GM18520 (cell line): ENCODE data around the gene PPM1G.

Source experiments
- ATAC-seq: cut with Tn5 transposase; IDR thresholded peaks from one replicate; pipeline ENCODE4 v1.9.1; 2021; ENCODE audit not compliant: unreplicated experiment

The PPM1G gene

GRCh38 chr2:27412419-27413152 is 3.2 kb upstream of the PPM1G start:
- ATAC-seq = no peak

GRCh38 chr2:27408601-27409320 is 630 bp downstream of the PPM1G start:
- ATAC-seq = peak; percentile 21

GRCh38 chr2:27407798-27408491 is 1.4 kb downstream of the PPM1G start:
- no peak for ATAC-seq

GRCh38 chr2:27400348-27401135 is 8.8 kb downstream of the PPM1G start:
- ATAC-seq = no peak

- ATAC-seq = no peak
Observed at GRCh38 chr2:27398962-27399361, 10.4 kb downstream of the PPM1G start.

GRCh38 chr2:27393225-27393624 is 16.2 kb downstream of the PPM1G start:
- no peak for ATAC-seq

- no peak for ATAC-seq
Observed at GRCh38 chr2:27390822-27391679, 18.3 kb downstream of the PPM1G start.

GRCh38 chr2:27381577-27382181 is 27.7 kb downstream of the PPM1G start:
- no peak for ATAC-seq

- peak; percentile 81 for ATAC-seq
Observed at GRCh38 chr2:27380626-27381545, 28.5 kb downstream of the PPM1G start, which contains the start of gene ZNF513. Gene ZNF513 (minus strand): TSS chr2:27380734. CDS start chr2:27380526, 208 bp downstream.

GRCh38 chr2:27379836-27380625 is 29.4 kb downstream of the PPM1G start:
- ATAC-seq = no peak

GRCh38 chr2:27379383-27379835 is 30.0 kb downstream of the PPM1G start:
- no peak for ATAC-seq

- no peak for ATAC-seq
Observed at GRCh38 chr2:27378809-27379290, 30.5 kb downstream of the PPM1G start.

- ATAC-seq = no peak
Observed at GRCh38 chr2:27378096-27378808, 31.1 kb downstream of the PPM1G start.

GRCh38 chr2:27377618-27378095 is 31.7 kb downstream of the PPM1G start:
- no peak for ATAC-seq

GRCh38 chr2:27376866-27377617 is 32.3 kb downstream of the PPM1G start:
- no peak for ATAC-seq
